Heart left ventricle (tissue), 13 donors: Measurements from ENCODE around the gene MTRFR.
"Not testable (repeated sequence)": the region's sequence is repeated elsewhere in the genome, so short reads cannot be mapped to it uniquely, and the experiment has no call there.

Experiments used
- CTCF ChIP-seq, 12 donors: fragments of 200-600 bp; sonication (generic) in 4 of 12; IDR thresholded peaks; one replicate each; pipeline versions ENCODE4 v1.5.0 to v1.8.0; 2018 to 2022; ENCODE audit warnings: antibody characterized with exemption in 12 of 12, mild to moderate bottlenecking in 5 of 12
- POLR2A ChIP-seq, 2 donors: fragments of 450-650 bp; IDR thresholded peaks; one replicate each; pipeline ENCODE4 v1.6.1; 2017; ENCODE audit warnings: antibody characterized with exemption in 2 of 2, mild to moderate bottlenecking in 2 of 2, moderate library complexity in 2 of 2
- donor health status: ischemic (EF 13 %, LVEDD 7.1; RV severe dilation, severe dysfunction).
- donor health status: DM: no; HTN: yes; CAD: no.
- donor health status: DM: no; HTN: no; CAD: no.
- donor health status: ischemic (EF 25% LVEDD 6.9; RV normal size, moderate dysfunction).
- donor health status: ischemic (EF 25% LVEDD 5.7; RV mildly dilated, moderate dysfunction).
- donor health status: ischemic (EF 35%, LVEDD 5.7; RV mildly dilated, moderate dysfunction).
- donor health status: nonischemic (EF 11% LVEDD 7.7; RV severe dilation, severe dysfunction).
- donor health status: DM: yes; HTN: yes; CAD: no.
- donor health status: PGD.
- donor health status: ischemic (EF 29% LVEDD 5.4; RV normal size, mild dysfunction).
- donor health status: nonischemic (EF 23%, LVEDD 6.1; RV moderate dilation, normal function).

GRCh38 chr12:123206794-123207193, 26.4 kb upstream of the MTRFR start:
- not testable (repeated sequence) for TF ChIP-seq CTCF, POLR2A (IDR thresholded peaks at IDR 0.05)
